Measurements from ENCODE around the gene STARD13.

STARD13 gene

GRCh38 chr13:33204130-33204927 is 81.2 kb downstream of the STARD13 start:
- DNase-seq: peak in 1 of 56 donors; percentile 12

- no peak for DNase-seq
These were observed 82.8 kb downstream of the STARD13 start for GRCh38 chr13:33202644-33203169.

DNA sequence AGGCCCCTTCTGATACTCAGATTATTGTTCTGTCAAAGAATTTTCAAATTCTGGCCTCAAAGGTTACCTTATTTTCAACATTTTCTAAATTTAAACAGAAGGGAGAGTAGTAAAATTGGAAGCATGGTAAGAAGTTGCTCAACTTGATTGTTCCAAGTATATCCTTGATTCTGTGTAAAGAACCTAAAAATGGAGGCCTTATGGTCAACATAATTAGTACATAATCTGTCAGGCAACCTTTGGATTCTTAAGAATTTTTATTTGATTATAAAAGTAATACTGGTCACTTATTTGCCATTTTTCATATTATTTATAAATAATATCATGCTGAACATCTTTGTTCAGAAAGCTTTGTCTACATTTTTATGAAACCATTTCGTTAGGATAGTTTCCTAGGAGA is 83.9 kb downstream of the STARD13 start:
- DNase-seq: no peak

- no peak for DNase-seq
These were observed 86.2 kb downstream of the STARD13 start for GRCh38 chr13:33199289-33199850.

DNA sequence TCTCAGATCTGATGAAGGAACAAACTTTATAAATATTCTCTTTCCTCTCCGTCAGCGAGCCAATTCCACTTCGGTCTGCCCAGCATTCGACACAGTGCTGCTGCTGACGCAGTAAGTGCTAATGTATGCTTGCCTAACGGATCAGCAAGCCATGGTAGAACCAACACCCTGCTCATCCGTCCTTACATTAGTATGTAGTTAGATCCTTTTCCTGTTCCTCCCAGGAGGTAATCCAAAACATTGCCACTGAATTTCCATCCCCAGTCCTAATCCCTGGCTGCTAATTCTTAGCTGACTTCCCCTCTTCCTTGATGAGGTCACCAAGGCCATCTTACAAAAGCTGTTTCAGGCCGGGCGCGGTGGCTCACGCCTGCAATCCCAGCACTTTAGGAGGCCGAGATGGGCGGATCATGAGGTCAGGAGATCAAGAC is 88.0 kb downstream of the STARD13 start:
- DNase-seq: no peak

DNA sequence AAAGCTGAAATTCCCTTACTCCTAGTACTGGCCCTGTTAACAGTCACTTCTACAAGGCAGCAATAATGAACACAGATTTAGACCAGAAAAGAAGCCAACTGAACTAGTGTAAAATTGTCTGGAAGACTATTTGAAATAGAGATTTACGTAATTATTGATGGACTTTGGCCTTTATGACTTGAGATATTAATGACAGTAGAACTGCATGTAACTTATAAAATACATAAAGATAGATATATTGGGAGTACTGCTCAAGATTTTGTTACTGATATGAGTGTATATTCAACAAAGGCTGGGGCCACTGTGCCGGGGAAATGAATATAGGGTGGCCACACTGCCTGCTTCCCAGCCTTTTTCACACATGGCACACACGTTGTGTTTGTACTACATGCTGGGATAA is 88.8 kb downstream of the STARD13 start:
- no peak for DNase-seq

- DNase-seq: no peak
These were observed 89.7 kb downstream of the STARD13 start for GRCh38 chr13:33195693-33196464.

- DNase-seq: peak in 7 of 56 donors; percentile 15 to 47 (median 18)
These were observed 90.5 kb downstream of the STARD13 start for GRCh38 chr13:33194820-33195692.

GRCh38 chr13:33193428-33193974 is 92.1 kb downstream of the STARD13 start:
- no peak for DNase-seq

- DNase-seq: no peak
These were observed 93.9 kb downstream of the STARD13 start for GRCh38 chr13:33191425-33192210.

GRCh38 chr13:33189470-33189869 is 96.1 kb downstream of the STARD13 start:
- no peak for DNase-seq

- DNase-seq: no peak
These were observed 97.3 kb downstream of the STARD13 start for GRCh38 chr13:33188093-33188882.

- no peak for DNase-seq
These were observed 98.7 kb downstream of the STARD13 start for GRCh38 chr13:33186861-33187291.

DNA sequence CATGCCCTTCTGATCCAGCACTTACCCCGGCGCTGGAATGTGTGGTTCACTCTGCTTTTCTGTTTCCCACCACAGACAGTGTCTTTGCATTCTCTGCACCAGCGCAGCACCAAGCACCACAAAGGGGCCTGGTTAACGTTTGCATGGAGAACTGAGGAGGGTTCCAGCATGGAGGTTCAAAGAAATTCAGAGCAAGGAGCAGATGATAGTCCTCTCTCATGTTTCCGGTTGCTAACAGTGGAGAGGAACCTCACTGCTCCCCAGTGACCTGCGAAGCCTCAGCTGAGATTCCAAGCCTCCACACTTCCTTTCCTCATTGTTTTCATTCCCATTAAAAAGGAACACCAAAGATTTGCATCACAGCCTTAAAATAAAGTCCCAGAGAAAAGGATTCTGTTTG is 99.7 kb downstream of the STARD13 start:
- DNase-seq: no peak

- DNase-seq: no peak
These were observed 101.0 kb downstream of the STARD13 start for GRCh38 chr13:33184530-33184929.

GRCh38 chr13:33184112-33184490 is 101.5 kb downstream of the STARD13 start:
- no peak for DNase-seq

GRCh38 chr13:33183431-33184111 is 102.0 kb downstream of the STARD13 start:
- no peak for DNase-seq

GRCh38 chr13:33182729-33183128 is 102.8 kb downstream of the STARD13 start:
- peak in 1 of 56 donors; percentile 9 for DNase-seq

Data from amygdala (tissue), 56 donors.